ENCODE measurements around the gene TWIST2. TPM values are rescaled to one million over a fixed set of nuclear protein-coding genes. Genes with fewer than 3 reads are reported as not detected.

Gene TWIST2
- total and polyA plus RNA-seq, 2 donors from 2014 or later = 0.56 to 1.4 TPM

DNA sequence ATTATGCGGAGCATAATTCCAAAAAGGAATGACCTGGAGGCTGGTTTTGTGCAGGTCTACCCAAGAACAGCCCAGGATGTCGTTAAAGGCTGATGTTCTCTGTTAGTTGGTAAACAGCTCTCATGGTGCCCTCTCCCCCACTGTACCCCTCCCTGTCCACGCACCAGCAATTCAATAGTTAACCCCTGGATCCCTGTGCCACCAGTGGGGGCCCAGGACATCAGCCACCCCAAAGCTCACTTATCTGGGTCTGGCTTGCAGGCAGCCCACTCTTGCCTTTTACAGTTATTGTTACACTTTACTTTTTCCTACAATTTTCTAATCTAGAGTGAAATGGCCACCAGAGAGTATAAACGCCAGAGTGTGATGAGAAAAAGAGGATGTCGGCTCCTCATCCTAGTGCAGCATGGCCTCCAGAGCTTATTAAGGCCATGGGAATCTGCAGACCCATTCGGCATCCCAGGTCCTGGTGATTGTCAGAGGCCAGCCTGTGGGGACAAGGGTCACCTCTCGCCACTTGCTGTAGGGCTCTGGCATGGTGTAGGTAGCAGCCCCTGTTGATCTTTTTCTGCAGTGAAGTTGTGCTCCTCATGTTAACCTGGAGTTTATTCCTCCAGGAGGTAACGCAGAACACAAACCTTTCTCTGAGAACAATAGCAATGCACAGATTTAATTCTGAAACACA lies 30.3 kb downstream of the TWIST2 start:
- Histone ChIP-seq H3K4me1 (ENCODE audit: control insufficient read depth in 2 of 3, insufficient read depth in 2 of 3, low read depth in 1 of 3, low read length in 3 of 3) (no peaks in the 10 kb centered on the region), H3K36me3 (ENCODE audit: control insufficient read depth in 2 of 3, insufficient read depth in 3 of 3, low read length in 3 of 3) (no peaks in the 10 kb centered on the region), H3K4me3 (ENCODE audit: low read length in 3 of 3) (no peak overlapping the region), H3K9ac (ENCODE audit: low read length in 3 of 3) (no peak overlapping the region), H3K27ac (ENCODE audit: low read depth in 2 of 2, low read length in 2 of 2) (no peak overlapping the region), H3K9me3 (ENCODE audit: control insufficient read depth in 2 of 3, insufficient read depth in 1 of 3, low read length in 3 of 3) (no peaks in the 10 kb centered on the region), H3K27me3 (ENCODE audit: control insufficient read depth, insufficient read depth, low read length) (no peaks in the 10 kb centered on the region)
- no peak for FAIRE-seq
- TF ChIP-seq, protein P1, sequence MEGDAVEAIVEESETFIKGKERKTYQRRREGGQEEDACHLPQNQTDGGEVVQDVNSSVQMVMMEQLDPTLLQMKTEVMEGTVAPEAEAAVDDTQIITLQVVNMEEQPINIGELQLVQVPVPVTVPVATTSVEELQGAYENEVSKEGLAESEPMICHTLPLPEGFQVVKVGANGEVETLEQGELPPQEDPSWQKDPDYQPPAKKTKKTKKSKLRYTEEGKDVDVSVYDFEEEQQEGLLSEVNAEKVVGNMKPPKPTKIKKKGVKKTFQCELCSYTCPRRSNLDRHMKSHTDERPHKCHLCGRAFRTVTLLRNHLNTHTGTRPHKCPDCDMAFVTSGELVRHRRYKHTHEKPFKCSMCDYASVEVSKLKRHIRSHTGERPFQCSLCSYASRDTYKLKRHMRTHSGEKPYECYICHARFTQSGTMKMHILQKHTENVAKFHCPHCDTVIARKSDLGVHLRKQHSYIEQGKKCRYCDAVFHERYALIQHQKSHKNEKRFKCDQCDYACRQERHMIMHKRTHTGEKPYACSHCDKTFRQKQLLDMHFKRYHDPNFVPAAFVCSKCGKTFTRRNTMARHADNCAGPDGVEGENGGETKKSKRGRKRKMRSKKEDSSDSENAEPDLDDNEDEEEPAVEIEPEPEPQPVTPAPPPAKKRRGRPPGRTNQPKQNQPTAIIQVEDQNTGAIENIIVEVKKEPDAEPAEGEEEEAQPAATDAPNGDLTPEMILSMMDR (IDR thresholded peaks at IDR 0.05; ENCODE audit: borderline replicate concordance, extremely low read depth, insufficient read depth) = no peak
- no peak for DNase-seq
- intact Hi-C loops (cut with DNase I) = no loop called here

DNA sequence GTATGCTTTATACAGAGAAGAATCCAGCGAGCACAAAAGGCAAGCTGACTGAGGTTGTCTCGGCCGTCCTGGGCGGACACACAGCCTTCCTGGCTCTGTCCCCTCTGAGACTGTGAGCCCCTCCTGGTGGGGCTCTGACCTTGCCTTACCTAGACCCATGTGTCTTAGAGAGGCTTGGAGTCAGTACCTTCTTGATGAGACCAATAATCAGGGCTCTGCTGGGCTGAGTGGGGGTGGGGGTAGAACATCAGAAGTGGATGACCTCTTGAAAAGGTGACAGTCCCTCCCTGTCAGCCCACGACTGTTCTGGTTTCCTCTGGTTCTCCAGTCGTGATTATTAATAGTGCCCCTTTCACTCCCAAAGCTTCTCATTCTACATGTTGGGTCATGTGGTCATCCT lies 31.2 kb downstream of the TWIST2 start:
- DNase-seq (no peak), FAIRE-seq (no peak)
- TF ChIP-seq, protein P1 (IDR thresholded peaks at IDR 0.05; ENCODE audit: borderline replicate concordance, extremely low read depth, insufficient read depth) = no peak
- Histone ChIP-seq H3K4me3 (ENCODE audit: low read length in 3 of 3) (no peak overlapping the region), H3K4me1 (ENCODE audit: control insufficient read depth in 2 of 3, insufficient read depth in 2 of 3, low read depth in 1 of 3, low read length in 3 of 3) (no peaks in the 10 kb centered on the region), H3K27me3 (ENCODE audit: control insufficient read depth, insufficient read depth, low read length) (no peaks in the 10 kb centered on the region), H3K9ac (ENCODE audit: low read length in 3 of 3) (no peak overlapping the region), H3K27ac (ENCODE audit: low read depth in 2 of 2, low read length in 2 of 2) (no peak overlapping the region), H3K9me3 (ENCODE audit: control insufficient read depth in 2 of 3, insufficient read depth in 1 of 3, low read length in 3 of 3) (no peaks in the 10 kb centered on the region), H3K36me3 (ENCODE audit: control insufficient read depth in 2 of 3, insufficient read depth in 3 of 3, low read length in 3 of 3) (no peaks in the 10 kb centered on the region)
- intact Hi-C loops (cut with DNase I) = no loop called here

DNA sequence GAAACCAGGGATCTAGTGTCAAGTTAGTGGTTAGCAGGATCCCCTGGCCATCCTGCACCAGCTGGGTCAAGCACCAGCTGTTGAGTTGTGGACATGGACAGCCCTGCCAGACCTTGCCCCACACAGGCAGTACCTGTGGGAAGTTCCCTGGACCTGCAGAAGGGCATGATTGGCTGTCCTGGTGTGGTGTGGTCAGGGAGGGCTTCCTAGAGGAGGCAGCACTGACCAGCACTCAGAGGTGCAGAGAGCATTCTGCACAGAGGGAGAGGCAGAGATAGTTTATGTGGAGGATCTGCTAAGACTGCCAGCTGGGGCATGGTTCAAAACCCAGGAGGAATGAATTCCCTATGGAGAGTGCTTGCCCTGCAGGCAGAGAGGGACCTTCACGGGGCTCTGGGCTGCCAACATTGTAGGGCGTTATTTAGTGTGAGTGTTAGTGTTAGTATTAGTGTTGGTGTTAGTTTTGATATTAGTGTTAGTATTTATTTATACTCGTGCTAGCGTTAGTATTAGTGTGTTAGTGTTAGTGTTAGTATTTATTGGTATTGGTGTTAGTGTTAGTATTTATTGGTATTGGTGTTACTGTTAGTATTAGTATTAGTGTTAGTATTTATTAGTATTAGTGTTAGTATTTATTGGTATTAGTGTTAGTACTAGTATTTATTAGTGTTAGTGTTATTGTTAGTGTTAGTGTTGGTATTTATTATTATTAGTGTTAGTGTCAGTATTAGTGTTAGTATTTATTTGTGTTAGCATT lies 31.9 kb downstream of the TWIST2 start:
- H3K4me3 ChIP-seq (ENCODE audit: low read length in 3 of 3) = no peak overlapping the region
- H3K9ac ChIP-seq (ENCODE audit: low read length in 3 of 3) = no peak overlapping the region
- H3K9me3 ChIP-seq (ENCODE audit: control insufficient read depth in 2 of 3, insufficient read depth in 1 of 3, low read length in 3 of 3) = no peaks in the 10 kb centered on the region
- DNase-seq (no peak), FAIRE-seq (no peak)
- intact Hi-C loops (cut with DNase I) = no loop called here
- no peaks in the 10 kb centered on the region for H3K27me3 ChIP-seq (ENCODE audit: control insufficient read depth, insufficient read depth, low read length)
- no peaks in the 10 kb centered on the region for H3K4me1 ChIP-seq (ENCODE audit: control insufficient read depth in 2 of 3, insufficient read depth in 2 of 3, low read depth in 1 of 3, low read length in 3 of 3)
- H3K27ac ChIP-seq (ENCODE audit: low read depth in 2 of 2, low read length in 2 of 2) = no peak overlapping the region
- H3K36me3 ChIP-seq (ENCODE audit: control insufficient read depth in 2 of 3, insufficient read depth in 3 of 3, low read length in 3 of 3) = no peaks in the 10 kb centered on the region
- TF ChIP-seq, protein P1 (IDR thresholded peaks at IDR 0.05; ENCODE audit: borderline replicate concordance, extremely low read depth, insufficient read depth) = no peak
